NOMO-1 treated with DMSO at 0.1 percent for 48 hours (cell line): ENCODE data around the gene RAB5A.
"Not testable (repeated sequence)": the region's sequence is repeated elsewhere in the genome, so short reads cannot be mapped to it uniquely, and the experiment has no call there.

Experiments
- DNase-seq: peaks from one replicate; lab custom pipeline; 2025; ENCODE audit not compliant: unreplicated experiment; lab: John Stamatoyannopoulos, UW

RAB5A gene

DNA sequence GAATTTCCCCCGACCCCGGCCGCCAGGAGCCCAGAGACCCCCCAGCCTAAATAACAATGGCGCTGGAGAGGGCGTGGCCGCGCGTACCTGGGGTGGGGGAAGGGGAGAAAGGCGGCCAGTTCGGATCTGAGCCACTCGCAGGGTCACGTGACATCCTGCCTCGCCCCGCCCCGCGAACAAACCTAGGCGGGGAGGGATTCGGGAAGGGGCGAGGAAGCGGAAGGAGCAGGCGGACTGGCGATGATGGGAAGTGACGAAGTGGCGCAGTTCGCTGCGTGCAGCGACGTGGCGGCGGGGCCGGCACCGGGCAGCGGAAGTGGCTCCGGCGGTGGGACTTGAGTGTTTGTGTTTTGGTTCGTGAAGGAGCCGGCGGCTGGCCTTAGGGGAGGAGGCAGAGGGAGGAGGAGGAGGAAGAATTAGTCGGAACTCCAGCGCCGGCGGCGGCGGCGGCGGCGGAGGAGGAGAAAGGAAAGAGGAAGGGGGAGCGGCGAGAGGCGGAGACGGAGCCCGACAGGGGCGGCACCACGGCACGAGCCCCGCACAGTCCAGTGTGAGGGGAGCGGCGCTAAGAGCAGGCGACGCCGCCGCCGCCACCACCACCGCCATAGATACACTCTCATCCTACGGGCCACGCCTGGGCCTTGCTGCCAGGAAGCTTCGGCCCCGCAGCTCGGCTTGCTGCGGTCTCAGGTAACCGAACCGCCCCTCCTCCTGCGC, at the start of gene RAB5A:
Gene RAB5A (plus strand): TSS at position 266 of the 717 bp plus-strand sequence. CDS start 3,802 bp downstream, outside the sequence.
- DNase-seq, result peak; percentile 99

- no peak for DNase-seq
Observed at GRCh38 chr3:19898721-19899120, 48.2 kb upstream of the RAB5A start.

- no peak for DNase-seq
Observed at GRCh38 chr3:19899264-19899663, 47.6 kb upstream of the RAB5A start.

GRCh38 chr3:19899833-19900232, 47.1 kb upstream of the RAB5A start:
- DNase-seq, result not testable (repeated sequence)

- peak; percentile 49 for DNase-seq
Observed at GRCh38 chr3:19901337-19901736, 45.6 kb upstream of the RAB5A start.

DNA sequence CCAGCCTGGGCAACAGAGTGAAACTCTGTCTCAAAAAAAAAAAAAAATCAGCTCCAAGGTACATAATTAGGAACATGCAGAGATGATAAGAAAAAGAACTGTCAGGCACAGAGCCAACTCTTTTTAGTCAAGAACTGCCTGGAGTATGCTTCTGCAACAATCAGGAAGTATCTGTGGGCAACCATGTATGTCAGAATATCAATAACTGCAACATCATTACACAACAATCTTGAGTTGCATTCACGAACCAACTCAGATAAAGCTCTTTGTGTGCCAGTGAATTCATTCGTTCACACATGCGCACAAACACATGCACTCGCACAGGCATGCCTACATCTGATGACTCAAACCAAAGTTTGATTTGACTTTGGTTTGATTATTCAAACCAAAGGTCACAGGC, 45.0 kb upstream of the RAB5A start:
- peak; percentile 77 for DNase-seq

GRCh38 chr3:19903649-19904048, 43.2 kb upstream of the RAB5A start:
- DNase-seq, result no peak

- DNase-seq, result no peak
Observed at GRCh38 chr3:19907523-19907922, 39.4 kb upstream of the RAB5A start.

- DNase-seq, result no peak
Observed at GRCh38 chr3:19911452-19911851, 35.4 kb upstream of the RAB5A start.

DNA sequence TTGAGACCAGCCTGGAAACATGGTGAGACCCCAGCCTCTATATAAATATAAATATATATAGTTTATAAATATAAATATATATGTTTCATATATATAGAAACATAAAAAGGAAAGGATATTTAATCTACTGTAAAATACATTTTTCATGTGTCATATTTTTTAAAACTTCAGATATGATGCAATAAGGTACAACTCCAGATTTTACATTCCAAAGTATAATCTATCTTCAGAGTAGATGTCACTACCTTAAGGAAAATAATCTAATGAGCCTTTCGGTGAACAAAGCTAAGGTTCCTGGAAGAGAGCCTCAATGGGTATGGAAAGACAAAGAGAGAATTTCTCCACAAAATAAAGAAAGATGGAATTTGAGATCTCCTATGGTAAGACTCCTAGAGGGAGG, 29.7 kb upstream of the RAB5A start:
- DNase-seq, result no peak

DNA sequence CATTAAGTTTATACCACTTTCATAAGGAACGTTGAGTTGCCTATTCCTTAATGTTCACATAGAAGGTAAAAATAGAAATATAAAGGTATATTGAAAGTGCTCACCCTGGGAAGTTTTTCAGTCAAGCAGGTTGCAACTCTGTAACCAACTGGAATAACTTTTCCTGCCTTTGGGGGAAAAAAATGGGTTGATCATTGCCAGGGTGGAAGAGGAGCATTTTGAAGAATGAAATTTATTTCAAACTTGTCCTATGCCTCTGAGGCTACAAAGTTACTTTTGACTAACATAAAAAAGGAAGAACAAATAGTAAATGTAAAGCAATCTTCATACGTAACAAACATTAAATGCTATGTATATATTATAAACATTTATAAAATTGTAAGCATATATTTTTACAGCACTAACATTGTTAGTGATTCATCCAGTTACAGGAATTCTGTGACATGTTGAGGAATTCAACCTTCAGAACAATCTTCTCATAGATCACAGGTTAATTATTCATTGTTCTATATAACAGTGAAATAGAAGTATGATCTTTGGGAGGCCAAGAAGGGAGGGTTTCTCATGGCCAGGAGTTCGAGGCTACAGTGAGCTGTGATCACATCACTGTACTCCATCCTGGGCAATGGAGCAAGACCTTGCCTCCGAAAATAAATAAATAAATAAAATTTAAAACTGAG, 26.4 kb upstream of the RAB5A start:
- DNase-seq, result no peak

- DNase-seq, result peak; percentile 85
Observed at GRCh38 chr3:19931180-19931692, 15.7 kb upstream of the RAB5A start.

DNA sequence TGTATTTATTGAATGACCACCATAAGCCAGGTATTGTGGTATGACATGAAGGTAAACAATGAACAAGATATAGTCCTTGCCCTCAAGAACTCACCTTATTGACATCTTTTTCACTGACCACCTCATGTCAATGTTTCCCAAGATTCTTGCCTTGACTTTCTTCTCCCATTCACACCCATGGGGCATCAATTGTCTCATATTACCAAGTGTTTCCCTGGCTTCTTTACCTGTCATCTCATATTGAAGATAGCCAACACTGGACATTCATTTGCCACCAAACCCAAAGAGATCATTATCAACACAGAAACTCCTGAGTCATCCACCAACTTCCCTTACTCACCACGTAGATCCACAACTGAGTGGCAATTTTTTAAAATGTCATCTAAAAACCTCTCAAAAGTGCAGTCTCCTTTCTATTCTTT, 15.1 kb upstream of the RAB5A start:
- peak; percentile 67 for DNase-seq

DNA sequence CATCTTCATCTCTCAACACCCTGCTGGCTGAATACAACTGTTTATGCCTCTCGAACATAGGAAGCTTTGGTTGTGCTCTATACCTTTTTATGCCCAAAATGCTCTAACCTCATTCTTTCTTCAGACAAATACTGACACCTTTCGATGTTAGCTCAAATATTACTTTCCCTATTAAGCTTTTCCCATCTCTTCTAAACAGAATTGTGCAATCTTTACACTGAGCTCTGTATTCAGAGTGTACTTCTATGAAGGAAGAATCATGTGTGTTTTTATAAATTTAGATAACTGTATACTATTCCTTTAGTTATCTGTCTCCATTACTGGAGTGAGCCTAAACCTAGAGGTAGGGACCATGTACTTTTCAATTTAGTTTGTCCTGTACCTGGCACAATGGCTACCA, 14.5 kb upstream of the RAB5A start:
- DNase-seq, result no peak

- no peak for DNase-seq
Observed at GRCh38 chr3:19934098-19934566, 12.8 kb upstream of the RAB5A start, which contains the start of gene EFHB. Gene EFHB, minus strand, starts transcription at chr3:19934217. Its CDS starts 199 bp downstream, at chr3:19934018.

GRCh38 chr3:19937459-19938294, 9.2 kb upstream of the RAB5A start:
- no peak for DNase-seq

GRCh38 chr3:19938295-19938627, 8.6 kb upstream of the RAB5A start:
- DNase-seq, result no peak

DNA sequence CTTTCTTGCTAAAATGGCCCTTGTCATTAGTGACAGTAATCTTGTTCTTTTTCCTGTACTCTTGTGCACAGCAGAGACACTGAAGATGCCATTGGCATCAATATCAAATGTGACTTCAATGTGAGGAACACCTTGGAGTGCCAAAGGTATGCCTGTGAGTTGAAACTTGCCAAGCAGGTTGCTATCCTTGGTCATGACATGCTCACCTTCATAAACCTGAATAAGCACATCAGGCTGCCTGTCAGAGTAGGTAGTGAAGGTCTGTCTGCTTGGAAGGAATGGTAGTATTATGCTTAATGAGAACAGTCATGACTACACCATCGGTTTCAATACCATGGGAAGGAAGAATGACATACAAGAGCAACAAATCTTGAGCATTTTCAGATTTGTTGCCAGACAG, 6.3 kb upstream of the RAB5A start:
- no peak for DNase-seq

GRCh38 chr3:19945534-19945933, 1.4 kb upstream of the RAB5A start:
- DNase-seq, result peak; percentile 53

- peak; percentile 76 for DNase-seq
Observed at GRCh38 chr3:19945969-19946831, 697 bp upstream of the RAB5A start.
